H1 (cell line): ENCODE data around the gene PHKA2. TPM values are rescaled to one million over a fixed set of nuclear protein-coding genes. Genes with fewer than 3 reads are reported as not detected.

ENCODE experiments used
- ATF3 ChIP-seq: IDR thresholded peaks from 2 replicates; pipeline ENCODE4 v1.6.1; 2011; ENCODE audit warnings: low read depth, mild to moderate bottlenecking, low read length; ENCODE audit not compliant: insufficient read depth
- CHD7 ChIP-seq: fragments of 300-600 bp; sonication (generic); IDR thresholded peaks from 2 replicates; pipeline ENCODE4 v1.7.1; 2012; ENCODE audit warnings: low read length, moderate library complexity, mild to moderate bottlenecking, inconsistent platforms; ENCODE audit not compliant: insufficient replicate concordance
- EP300 ChIP-seq, 2 experiments: IDR thresholded peaks; 1 replicate in 1 of 2; 2 replicates in 1 of 2; pipeline ENCODE4 v1.6.1; 2011 to 2012; ENCODE audit warnings: low read depth in 2 of 2, low read length in 2 of 2, mild to moderate bottlenecking in 2 of 2, borderline replicate concordance in 1 of 2, inconsistent platforms in 1 of 2, moderate library complexity in 1 of 2
- GABPA ChIP-seq: IDR thresholded peaks from 2 replicates; pipeline ENCODE4 v1.6.1; 2011; ENCODE audit warnings: mild to moderate bottlenecking, low read length, moderate library complexity, borderline replicate concordance; ENCODE audit not compliant: insufficient read depth
- NRF1 ChIP-seq: IDR thresholded peaks from 2 replicates; pipeline ENCODE4 v1.6.1; 2011; ENCODE audit warnings: mild to moderate bottlenecking, low read depth, low read length, improper control_type of control experiment
- TBP ChIP-seq: IDR thresholded peaks from 2 replicates; pipeline ENCODE4 v1.6.1; 2011; ENCODE audit warnings: low read depth, low read length, improper control_type of control experiment
- polyA plus RNA-seq, 7 experiments: library from polyadenylated mRNA; depleted of rRNA in 3 of 7; stranded (reverse) in 5 of 7; unstranded in 2 of 7; fragments of >200 nt in 5 of 7; fragments of 200-250 nt in 2 of 7; gene quantifications; 1 replicate in 5 of 7; 2 replicates in 1 of 7; 4 replicates in 1 of 7; pipeline versions ENCODE4 v1.2.1 to v1.2.3, GENCODE V29; 2011 to 2013; ENCODE audit warnings: missing spikeins in 2 of 7, mixed read lengths in 2 of 7
- total RNA-seq: library from RNA; stranded (reverse); fragmentation: NEBNext Ultra II Directional; extraction: Animal tissue kit (Norgen Biotek cat#: 25700); gene quantifications from 2 replicates; pipeline ENCODE4 v1.2.1, GENCODE V29; 2021

The PHKA2 gene
- total and polyA plus RNA-seq, 2 of the 8 experiments (the other 6 are each of a cell fraction or from before 2014, with no cell fraction given) = 28.1 to 35.8 TPM

GRCh38 chrX:18973527-18974192, 10.3 kb downstream of the PHKA2 start (continued):
- TF ChIP-seq ATF3 (no peak), EP300 (IDR thresholded peaks at IDR 0.05; ENCODE audit: borderline replicate concordance in 1 of 2, low read depth in 2 of 2, low read length in 2 of 2) (no peak), NRF1 (no peak), GABPA (no peak), CHD7 (no peak), TBP (no peak)
